Aorta (tissue), 5 donors: ENCODE results near the gene SHISA4. TPM values are rescaled to one million over a fixed set of nuclear protein-coding genes. Genes with fewer than 3 reads are reported as not detected.
"Not testable (repeated sequence)": the region's sequence is repeated elsewhere in the genome, so short reads cannot be mapped to it uniquely, and the experiment has no call there.

Source experiments
- ATAC-seq: fragments of 200-7000 bp; cut with Tn5 transposase; one replicate; pipeline ENCODE4 v1.9.1; 2022; ENCODE audit warnings: moderate library complexity; ENCODE audit not compliant: low FRiP score
- DNase-seq, 2 donors: peaks; one replicate each; pipeline ENCODE4 v3.0.0-alpha.2; 2020
- H3K27ac ChIP-seq, 2 donors: one replicate each; pipeline ENCODE4 v1.5.1; 2013; ENCODE audit warnings: low read length in 2 of 2, mild to moderate bottlenecking in 2 of 2, moderate library complexity in 2 of 2, control low read depth in 1 of 2, inconsistent platforms in 1 of 2, low read depth in 1 of 2
- H3K27me3 ChIP-seq, 2 donors: one replicate each; pipeline ENCODE4 v1.6.1; 2013; ENCODE audit warnings: control low read depth in 1 of 2, low read length in 1 of 2, mild to moderate bottlenecking in 1 of 2, moderate library complexity in 1 of 2; ENCODE audit not compliant: insufficient read depth in 2 of 2, control insufficient read depth in 1 of 2
- H3K36me3 ChIP-seq, 2 donors: one replicate each; pipeline ENCODE4 v1.6.1; 2013; ENCODE audit warnings: control low read depth in 1 of 2, low read length in 1 of 2, mild to moderate bottlenecking in 1 of 2; ENCODE audit not compliant: insufficient read depth in 2 of 2, control insufficient read depth in 1 of 2
- H3K4me1 ChIP-seq, 2 donors: one replicate each; pipeline ENCODE4 v1.6.1; 2013; ENCODE audit warnings: low read length in 2 of 2, control low read depth in 1 of 2, mild to moderate bottlenecking in 1 of 2, moderate library complexity in 1 of 2; ENCODE audit not compliant: insufficient read depth in 2 of 2, control insufficient read depth in 1 of 2
- H3K4me3 ChIP-seq, 2 donors: one replicate each; pipeline ENCODE4 v1.5.1; 2013; ENCODE audit warnings: low read length in 2 of 2, control low read depth in 1 of 2, mild to moderate bottlenecking in 1 of 2
- H3K9me3 ChIP-seq: one replicate; pipeline ENCODE4 v1.6.1; 2013; ENCODE audit warnings: mild to moderate bottlenecking, low read length; ENCODE audit not compliant: control insufficient read depth
- WGBS, 2 donors: extraction: QIAGEN DNeasy Blood & Tissue Kit; methylation state at CpG; one replicate each; pipeline ENCODE4 v1.1.7; 2013; 5-methylcytosine and 5-hydroxymethylcytosine counted together
- intact Hi-C, 2 donors: fragments of 100-400 bp; cut with DNase I; formaldehyde crosslinking; loops; one replicate each; pipeline versions ENCODE4 v1.14.2 to v1.15.0; 2022
- polyA plus RNA-seq, 2 donors: library from polyadenylated mRNA; stranded (reverse); fragments of 200-250 nt; gene quantifications; one replicate each; pipeline ENCODE4 v1.2.3, GENCODE V29; 2013
- total RNA-seq, 2 donors: library from RNA; stranded (reverse); fragmentation: NEBNext Ultra II Directional; extraction: Animal tissue kit (Norgen Biotek cat#: 25700); gene quantifications; one replicate each; pipeline ENCODE4 v1.2.1, GENCODE V29; 2021
- donor health status: healthy with polysubstance abuse.
- donor health status: Bipolar disorder and iron deficiency.
- donor health status: DM: no; HTN: no; CAD: no.
- donor health status: DM: no; HTN: no; CAD: no.
- donor health status: DM: yes; HTN: yes; CAD: no.

Gene SHISA4
- total and polyA plus RNA-seq, 4 donors = 30.6 to 93.1 (median 58.0) TPM

- intact Hi-C loops = no loop called here
- ATAC-seq (peak; percentile 5), DNase-seq (no peak)
- Histone ChIP-seq H3K9me3 (no peaks in the 10 kb centered on the region), H3K27ac (peak overlapping the region in 1 of 2 donors; percentile 93), H3K36me3 (peaks cover 0 to 6% of the 10 kb centered on the region in 2 donors), H3K27me3 (no peaks in the 10 kb centered on the region), H3K4me1 (peaks cover 4 to 13% of the 10 kb centered on the region in 2 donors), H3K4me3 (peak overlapping the region in 1 of 2 donors; percentile 1)
- WGBS, 2 donors = 5 to 7% methylated on average over 5 of the region's 5 CpGs
Measured at GRCh38 chr1:201933840-201934430, 45.2 kb downstream of the SHISA4 start.

GRCh38 chr1:201937624-201938213 is 49.0 kb downstream of the SHISA4 start:
- 19 to 20% methylated on average over 5 of the region's 5 CpGs for WGBS, 2 donors

GRCh38 chr1:201938440-201939035 is 49.8 kb downstream of the SHISA4 start:
- Histone ChIP-seq H3K4me1 (peaks cover 7 to 10% of the 10 kb centered on the region in 2 donors), H3K9me3 (no peaks in the 10 kb centered on the region), H3K27me3 (no peaks in the 10 kb centered on the region), H3K4me3 (peak overlapping the region in 1 of 2 donors; percentile 66), H3K27ac (peak overlapping the region; percentile 2 to 70), H3K36me3 (peaks cover 0 to 7% of the 10 kb centered on the region in 2 donors)
- DNase-seq = no peak
- 9% methylated on average over 4 of the region's 4 CpGs for WGBS, 2 donors
- peak; percentile 3 for ATAC-seq
- intact Hi-C loops = no loop called here

More at GRCh38 chr1:201937624-201938213, 49.0 kb downstream of the SHISA4 start:
- H3K4me3 ChIP-seq = no peak overlapping the region
- H3K4me1 ChIP-seq = peaks cover 7 to 10% of the 10 kb centered on the region in 2 donors
- DNase-seq = no peak
- H3K27ac ChIP-seq = peak overlapping the region in 1 of 2 donors; percentile 53
- peak; percentile 43 for ATAC-seq
- H3K27me3 ChIP-seq = no peaks in the 10 kb centered on the region
- no peaks in the 10 kb centered on the region for H3K9me3 ChIP-seq
- H3K36me3 ChIP-seq = peaks cover 0 to 4% of the 10 kb centered on the region in 2 donors
- intact Hi-C loops = no loop called here

GRCh38 chr1:201939148-201939547 is 50.5 kb downstream of the SHISA4 start:
- DNase-seq = no peak
- Histone ChIP-seq H3K27me3 (no peaks in the 10 kb centered on the region), H3K36me3 (peaks cover 2 to 7% of the 10 kb centered on the region in 2 donors), H3K4me3 (peak overlapping the region; percentile 10 to 66), H3K9me3 (no peaks in the 10 kb centered on the region), H3K4me1 (peaks cover 3 to 10% of the 10 kb centered on the region in 2 donors), H3K27ac (peak overlapping the region in 1 of 2 donors; percentile 88)
- no peak for ATAC-seq
- 4 to 12% methylated on average over 4 of the region's 4 CpGs for WGBS, 2 donors
- intact Hi-C loops = no loop called here

- H3K27me3 ChIP-seq = no peaks in the 10 kb centered on the region
- WGBS, 2 donors = 3 to 5% methylated on average over 5 of the region's 5 CpGs
- peaks cover 4 to 8% of the 10 kb centered on the region in 2 donors for H3K36me3 ChIP-seq
- peak overlapping the region; percentile 15 to 88 for H3K27ac ChIP-seq
- H3K4me1 ChIP-seq = peaks cover 3 to 9% of the 10 kb centered on the region in 2 donors
- ATAC-seq (no peak), DNase-seq (no peak)
- peak overlapping the region; percentile 10 to 66 for H3K4me3 ChIP-seq
- intact Hi-C loops = no loop called here
- H3K9me3 ChIP-seq = no peaks in the 10 kb centered on the region
Measured at GRCh38 chr1:201939574-201939973, 50.9 kb downstream of the SHISA4 start.

GRCh38 chr1:201940316-201940715 is 51.6 kb downstream of the SHISA4 start:
- peak in 1 of 2 donors; percentile 59 for DNase-seq
- H3K27me3 ChIP-seq, intact Hi-C loops, H3K36me3 ChIP-seq, H3K9me3 ChIP-seq, ATAC-seq, H3K4me1 ChIP-seq: not testable (repeated sequence)
- H3K27ac ChIP-seq = peak overlapping the region in 1 of 2 donors; percentile 68
- 13 to 25% methylated on average over 10 of the region's 10 CpGs for WGBS, 2 donors
- peak overlapping the region in 1 of 2 donors; percentile 10 for H3K4me3 ChIP-seq

- intact Hi-C loops = loop anchor here in 1 of 2 donors (1.0 kb wide), 1 partner anchor 24 kb away; no protein-coding TSS in a partner anchor
- Histone ChIP-seq H3K36me3 (peaks cover 4 to 8% of the 10 kb centered on the region in 2 donors), H3K27me3 (no peaks in the 10 kb centered on the region), H3K4me1 (peaks cover 3 to 4% of the 10 kb centered on the region in 2 donors), H3K27ac (peak overlapping the region; percentile 6 to 76), H3K9me3 (no peaks in the 10 kb centered on the region), H3K4me3 (peak overlapping the region; percentile 58 to 77)
- 5 to 8% methylated on average over 18 of the region's 18 CpGs for WGBS, 2 donors
- no peak for DNase-seq
- no peak for ATAC-seq
Measured at GRCh38 chr1:201941420-201942128, 52.9 kb downstream of the SHISA4 start.

GRCh38 chr1:201942129-201942495 is 53.4 kb downstream of the SHISA4 start:
- Histone ChIP-seq H3K4me3 (peak overlapping the region; percentile 58 to 77), H3K4me1 (peaks cover 3 to 4% of the 10 kb centered on the region in 2 donors), H3K36me3 (peaks cover 4 to 8% of the 10 kb centered on the region in 2 donors), H3K27me3 (no peaks in the 10 kb centered on the region), H3K9me3 (no peaks in the 10 kb centered on the region), H3K27ac (peak overlapping the region; percentile 6 to 76)
- no peak for DNase-seq
- intact Hi-C loops = loop anchor here in 1 of 2 donors (1.0 kb wide), 1 partner anchor 25 kb away; no protein-coding TSS in a partner anchor
- ATAC-seq = no peak
- 4 to 13% methylated on average over 1 of the region's 1 CpG for WGBS, 2 donors
